Activated naive CD8-positive, alpha-beta T cell treated with anti-CD3 and anti-CD28 coated beads for 36 hours (primary cell): ENCODE results near the gene TSR1. TPM values are rescaled to one million over a fixed set of nuclear protein-coding genes. Genes with fewer than 3 reads are reported as not detected.
A peak's percentile ranks its signal among the peaks of the same experiment; 100 is the strongest.

ENCODE experiments used
- DNase-seq: peaks from one replicate; pipeline ENCODE4 v3.0.0; 2021
- H3K27ac Mint-ChIP-seq: one replicate; pipeline ENCODE4 v1.8.0; 2022; ENCODE audit warnings: mild to moderate bottlenecking, moderate library complexity, mixed read lengths
- H3K27me3 Mint-ChIP-seq: one replicate; pipeline ENCODE4 v1.8.0; 2022; ENCODE audit warnings: mild to moderate bottlenecking, mixed read lengths
- H3K36me3 Mint-ChIP-seq: one replicate; pipeline ENCODE4 v1.8.0; 2021; ENCODE audit warnings: mild to moderate bottlenecking, mixed read lengths
- H3K4me1 Mint-ChIP-seq: one replicate; pipeline ENCODE4 v1.8.0; 2021; ENCODE audit warnings: mixed read lengths
- H3K4me3 Mint-ChIP-seq: one replicate; pipeline ENCODE4 v1.8.0; 2022; ENCODE audit warnings: mild to moderate bottlenecking, moderate library complexity, mixed read lengths
- H3K9me3 Mint-ChIP-seq: one replicate; pipeline ENCODE4 v1.8.0; 2022; ENCODE audit warnings: mixed read lengths
- total RNA-seq, 2 experiments: library from RNA; stranded (reverse); gene quantifications; one replicate each; pipeline ENCODE4 v1.2.3, GENCODE V29; 2021

TSR1 gene
- 100 to 1,000 TPM; 115 to 120 TPM for total RNA-seq

DNA sequence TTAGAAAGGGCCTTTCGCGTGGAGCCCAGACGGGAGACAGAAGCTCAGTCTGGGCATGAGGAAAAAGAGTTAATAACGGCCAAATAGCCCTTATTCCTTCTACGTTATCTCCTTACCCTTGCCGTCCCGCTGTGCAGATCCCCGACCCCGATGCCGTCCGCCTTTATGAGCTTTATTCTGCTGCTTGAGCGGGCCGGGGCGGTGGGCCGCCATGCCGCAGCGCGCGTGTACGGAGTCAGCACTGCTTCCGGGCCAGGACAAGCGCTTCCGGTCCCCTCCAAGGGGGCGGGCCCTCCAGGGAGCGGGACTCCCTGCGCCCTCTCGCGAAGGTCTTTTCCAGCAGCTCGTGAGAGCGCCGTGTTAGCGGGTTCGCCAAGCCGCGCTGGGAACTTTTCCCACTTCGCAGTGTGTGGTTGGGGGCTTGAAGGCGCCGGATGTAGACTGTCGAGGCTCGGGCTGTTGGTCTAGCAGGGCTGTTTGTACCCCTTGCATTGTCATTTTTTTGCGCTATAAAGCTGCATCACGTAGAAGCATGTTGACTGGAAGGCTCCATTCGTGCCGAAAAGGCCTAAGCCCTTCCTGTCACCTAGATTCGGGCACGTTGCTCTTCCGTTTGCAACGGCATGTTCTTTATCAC is at the start of gene TSR1:
TSR1 (minus strand) TSS at position 243 of the 637 bp plus-strand sequence; CDS start at position 213, 30 bp downstream.
- Mint-ChIP-seq H3K27ac (peak within 1 kb of the TSS; percentile 99), H3K36me3 (no peaks in the 10 kb centered on the region), H3K4me3 (no peak within 1 kb of the TSS), H3K4me1 (peaks cover 12% of the 10 kb centered on the region), H3K27me3 (no peaks in the 10 kb centered on the region), H3K9me3 (no peaks in the 10 kb centered on the region)
- DNase-seq: peak; percentile 94

DNA sequence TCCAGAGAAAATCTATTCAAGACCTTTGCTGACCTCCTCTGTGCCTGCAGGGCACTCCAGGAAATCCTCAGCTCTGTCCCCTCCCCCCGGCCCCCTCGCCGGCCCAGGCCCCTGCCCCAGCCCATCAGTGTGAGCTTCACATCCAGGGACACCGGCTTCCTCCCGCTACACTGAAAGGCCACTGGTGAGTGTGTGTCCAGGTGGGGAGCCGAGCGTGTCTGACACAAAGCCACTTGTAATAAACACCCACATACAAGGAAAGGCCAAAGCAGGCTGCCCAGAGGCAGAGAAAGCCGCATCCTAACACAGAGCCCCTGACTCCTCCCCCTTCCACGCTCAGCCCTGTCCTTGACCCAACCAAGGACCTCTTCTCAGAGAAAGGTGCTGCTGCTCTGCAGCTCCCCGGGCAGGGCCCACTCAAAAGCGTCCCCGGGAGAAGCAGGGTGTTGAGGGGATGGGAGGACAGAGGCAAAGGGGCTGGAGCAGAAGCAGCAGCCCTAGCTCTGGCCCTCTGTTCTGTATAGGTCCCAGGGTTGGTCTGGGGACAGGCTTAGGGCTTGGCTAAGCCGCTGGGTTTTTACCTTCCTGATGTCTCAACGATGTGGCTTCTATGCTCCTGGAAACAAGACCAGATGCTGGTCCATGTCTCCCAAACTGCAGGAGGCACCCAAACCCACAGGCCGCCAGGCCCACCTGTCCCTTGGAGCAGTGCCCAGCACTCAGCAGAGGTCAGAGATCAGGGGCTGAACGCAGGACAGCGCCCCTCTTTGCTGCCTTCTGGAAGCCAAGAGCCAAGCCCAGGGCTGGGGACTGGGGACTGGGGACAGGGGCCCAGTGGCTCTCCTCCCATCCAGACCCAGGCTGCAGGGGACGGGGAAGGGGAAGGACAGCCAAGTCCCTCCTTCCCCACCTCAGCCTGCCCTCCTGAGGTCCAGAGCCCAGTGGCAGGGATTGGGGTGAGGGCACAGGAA is 49.3 kb upstream of the TSR1 start:
- Mint-ChIP-seq H3K27me3 (no peaks in the 10 kb centered on the region), H3K4me1 (peaks cover 15% of the 10 kb centered on the region), H3K9me3 (no peaks in the 10 kb centered on the region), H3K27ac (peak overlapping the region; percentile 8), H3K4me3 (no peak overlapping the region), H3K36me3 (no peaks in the 10 kb centered on the region)
- no peak for DNase-seq

DNA sequence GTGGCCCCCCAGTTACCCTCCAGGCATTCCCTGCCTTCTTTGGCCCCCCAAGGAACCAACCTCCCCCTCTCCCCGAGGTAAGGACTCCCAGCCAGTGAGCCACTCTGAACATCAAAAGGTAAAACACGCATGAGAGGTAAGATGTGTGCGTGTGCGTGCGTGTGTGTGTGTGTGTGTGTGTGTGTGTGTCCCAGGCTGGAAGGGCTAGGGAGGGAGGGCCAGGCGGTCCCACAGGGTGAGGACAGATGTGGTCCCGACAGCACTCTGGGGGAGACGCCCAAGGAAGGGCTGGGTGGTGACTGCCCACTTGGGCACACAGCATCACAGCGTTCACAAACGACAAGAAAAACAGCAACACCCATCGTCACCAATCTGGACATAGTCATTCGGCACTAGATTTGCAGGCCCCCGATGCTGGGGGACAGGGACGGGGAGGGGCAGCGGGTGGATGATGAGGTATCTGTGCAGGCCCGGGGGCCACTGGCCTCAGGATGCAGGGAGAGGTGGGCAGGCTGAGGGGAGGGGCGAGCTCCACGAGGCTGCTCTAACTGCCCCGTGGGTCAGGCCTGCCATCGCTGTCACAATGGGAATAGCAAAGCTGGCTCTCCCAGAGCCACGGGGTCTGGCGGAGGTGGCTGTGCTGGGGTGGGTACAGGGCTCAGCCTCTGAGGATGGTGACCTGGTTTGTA is 48.3 kb upstream of the TSR1 start:
- H3K4me3 Mint-ChIP-seq: no peak overlapping the region
- H3K27ac Mint-ChIP-seq: peak overlapping the region; percentile 34
- no peaks in the 10 kb centered on the region for H3K9me3 Mint-ChIP-seq
- H3K4me1 Mint-ChIP-seq: peaks cover 7% of the 10 kb centered on the region
- DNase-seq: no peak
- no peaks in the 10 kb centered on the region for H3K36me3 Mint-ChIP-seq
- H3K27me3 Mint-ChIP-seq: no peaks in the 10 kb centered on the region

DNA sequence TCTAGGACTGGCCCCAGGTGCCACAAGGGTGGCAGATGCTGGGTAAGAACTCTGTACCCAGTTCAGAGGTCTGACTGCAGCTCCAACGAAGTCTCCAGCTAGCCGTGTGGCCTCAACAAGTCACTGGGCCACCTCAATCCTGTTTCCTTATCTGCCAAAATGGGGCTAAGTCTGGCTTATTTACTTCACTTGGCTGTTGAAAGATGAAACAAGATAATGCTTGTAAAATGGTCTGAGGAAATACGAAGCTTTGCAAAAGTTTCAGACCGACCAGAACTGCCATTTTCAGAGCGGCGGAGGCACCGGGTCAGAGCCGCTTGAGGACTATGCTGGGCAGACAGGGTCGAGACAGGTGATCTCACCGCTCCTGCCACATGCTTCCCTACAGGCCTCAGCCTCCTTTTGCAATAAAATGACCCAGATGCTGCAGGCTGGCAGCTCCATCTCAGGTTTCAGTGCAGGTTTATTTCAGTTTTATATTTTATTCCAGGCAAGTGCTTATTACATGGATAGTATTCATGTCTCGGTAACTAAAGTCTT is 47.4 kb upstream of the TSR1 start:
- Mint-ChIP-seq H3K4me1 (peaks cover 4% of the 10 kb centered on the region), H3K27me3 (no peaks in the 10 kb centered on the region), H3K9me3 (no peaks in the 10 kb centered on the region), H3K36me3 (no peaks in the 10 kb centered on the region), H3K27ac (peak overlapping the region; percentile 8), H3K4me3 (no peak overlapping the region)
- no peak for DNase-seq

DNA sequence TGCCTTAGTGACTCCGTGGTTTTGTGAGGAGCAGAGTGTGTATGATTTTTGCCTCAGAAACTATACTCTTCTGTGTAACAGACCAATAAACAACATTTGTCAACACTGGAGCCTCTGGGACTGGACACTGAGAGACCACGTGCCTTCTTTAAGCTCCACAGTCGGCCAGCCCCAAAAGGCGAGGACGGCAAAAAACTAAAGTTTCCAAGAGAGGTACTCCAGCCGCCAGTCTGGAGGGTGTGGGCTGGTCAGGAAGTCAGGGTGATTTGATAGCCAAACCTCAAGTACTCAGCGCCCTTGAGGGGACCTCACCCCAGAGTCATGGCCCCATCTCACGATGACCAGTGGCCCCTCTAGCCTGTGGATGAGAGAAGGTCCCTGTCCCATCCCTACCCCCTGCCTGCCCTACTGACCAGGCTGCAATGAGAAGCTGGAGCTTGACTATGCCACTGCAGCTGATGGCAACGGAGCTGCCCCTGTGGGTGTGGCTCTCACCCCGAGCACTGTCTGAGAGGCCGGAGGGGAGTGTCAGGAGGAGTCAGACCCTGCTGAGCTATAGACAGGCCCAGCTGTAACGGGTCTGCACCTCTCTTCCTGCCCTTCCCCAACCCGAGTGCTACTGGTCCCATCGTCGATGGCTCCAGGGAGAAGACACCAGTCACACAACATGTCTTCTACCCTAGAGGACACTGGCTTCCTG is 44.8 kb upstream of the TSR1 start:
- Mint-ChIP-seq H3K4me1 (peaks cover 4% of the 10 kb centered on the region), H3K4me3 (no peak overlapping the region), H3K9me3 (no peaks in the 10 kb centered on the region), H3K27me3 (no peaks in the 10 kb centered on the region), H3K27ac (no peak overlapping the region), H3K36me3 (peaks cover 5% of the 10 kb centered on the region)
- DNase-seq: no peak

DNA sequence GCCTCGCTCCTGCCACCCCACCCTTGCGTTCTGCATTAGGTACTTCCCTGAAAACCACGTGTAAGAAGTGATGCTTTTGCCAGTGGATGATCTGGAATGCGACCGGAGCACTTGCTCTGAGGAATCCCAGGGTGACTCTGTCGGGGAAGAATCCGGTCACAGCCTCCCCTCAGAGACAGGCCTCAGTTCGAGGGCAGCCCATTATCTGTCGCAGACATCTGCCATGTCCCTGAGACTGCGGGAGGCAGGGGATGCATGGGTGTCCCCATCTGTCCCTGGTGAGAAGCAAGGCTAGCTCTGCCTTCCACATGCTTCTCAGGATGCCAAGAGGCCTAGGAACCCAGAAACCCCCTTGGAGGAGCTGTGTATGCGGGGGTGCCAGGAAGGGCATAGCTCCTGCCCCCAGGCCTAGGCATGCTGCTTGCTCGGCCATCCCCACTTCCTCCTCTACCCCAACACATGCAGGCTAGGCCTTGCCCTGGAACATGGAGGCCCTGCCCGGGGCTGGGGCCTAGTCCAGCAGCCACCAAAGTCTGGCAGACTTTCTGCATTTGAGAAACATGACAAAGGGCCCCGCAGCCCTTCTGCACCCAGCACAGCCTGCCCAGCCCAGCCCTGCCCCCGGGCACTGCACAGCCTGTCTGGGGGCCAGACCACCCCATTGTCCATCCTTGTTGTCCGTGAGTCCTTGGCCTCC is 44.1 kb upstream of the TSR1 start:
- Mint-ChIP-seq H3K9me3 (no peaks in the 10 kb centered on the region), H3K4me3 (no peak overlapping the region), H3K27ac (no peak overlapping the region), H3K4me1 (peaks cover 4% of the 10 kb centered on the region), H3K27me3 (no peaks in the 10 kb centered on the region), H3K36me3 (peaks cover 5% of the 10 kb centered on the region)
- no peak for DNase-seq

DNA sequence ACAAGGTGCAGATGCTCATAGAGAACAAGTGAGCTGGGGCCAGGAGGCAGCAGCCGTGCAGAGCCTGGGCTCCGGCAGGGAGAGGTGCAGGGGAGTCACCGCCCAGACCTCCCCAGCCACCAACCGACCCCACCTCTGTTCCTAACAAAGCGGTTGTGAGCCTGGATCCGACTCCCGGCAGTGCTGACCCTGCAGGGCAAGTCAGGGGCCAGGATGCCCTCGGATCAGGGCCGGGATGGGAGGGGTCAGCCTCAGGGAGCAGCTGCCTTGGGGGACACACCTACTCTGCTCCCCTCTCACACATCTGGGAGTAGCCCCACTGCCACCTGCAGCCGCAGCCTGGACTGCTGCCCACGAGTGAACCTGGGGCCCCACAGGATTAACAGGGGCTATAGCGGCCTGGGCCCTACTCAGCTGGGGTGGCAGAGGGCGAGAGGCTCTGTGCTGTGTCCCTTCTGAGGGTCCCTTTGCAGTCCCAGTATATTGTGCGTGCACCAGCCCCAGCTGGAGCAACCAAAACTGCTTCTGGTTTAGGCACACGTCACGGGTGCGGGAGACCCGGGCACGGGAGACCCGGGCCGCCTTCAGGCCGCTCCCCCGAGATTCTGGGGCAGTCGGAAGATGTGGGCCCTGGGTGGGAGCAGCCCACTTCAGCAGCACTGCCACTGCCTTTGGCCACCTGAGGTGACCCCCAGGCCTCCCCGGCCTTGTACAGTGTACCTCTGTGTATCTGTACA is 43.4 kb upstream of the TSR1 start:
- DNase-seq: no peak
- Mint-ChIP-seq H3K27me3 (no peaks in the 10 kb centered on the region), H3K4me3 (no peak overlapping the region), H3K36me3 (peaks cover 5% of the 10 kb centered on the region), H3K27ac (no peak overlapping the region), H3K9me3 (no peaks in the 10 kb centered on the region), H3K4me1 (peaks cover 4% of the 10 kb centered on the region)

DNA sequence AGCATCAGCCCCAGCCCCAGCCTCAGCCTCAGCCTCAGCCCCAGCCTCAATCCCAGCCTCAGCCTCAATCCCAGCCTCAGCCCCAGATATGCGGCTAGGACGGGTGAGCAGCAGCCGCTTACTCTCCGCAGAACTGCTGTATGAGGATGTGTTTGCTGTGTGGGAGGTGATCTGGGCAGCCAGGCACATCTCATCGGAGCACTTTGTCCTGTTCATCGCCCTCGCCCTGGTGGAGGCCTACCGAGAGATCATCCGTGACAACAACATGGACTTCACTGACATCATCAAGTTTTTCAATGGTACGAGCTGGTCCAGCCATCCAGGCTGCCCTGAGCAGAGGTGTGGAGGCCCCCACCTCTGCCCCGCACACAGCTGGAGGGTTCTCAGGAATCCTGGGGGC is 42.6 kb upstream of the TSR1 start:
- no peaks in the 10 kb centered on the region for H3K27me3 Mint-ChIP-seq
- DNase-seq: no peak
- no peak overlapping the region for H3K4me3 Mint-ChIP-seq
- H3K4me1 Mint-ChIP-seq: peaks cover 4% of the 10 kb centered on the region
- no peak overlapping the region for H3K27ac Mint-ChIP-seq
- H3K36me3 Mint-ChIP-seq: peaks cover 5% of the 10 kb centered on the region
- H3K9me3 Mint-ChIP-seq: no peaks in the 10 kb centered on the region

DNA sequence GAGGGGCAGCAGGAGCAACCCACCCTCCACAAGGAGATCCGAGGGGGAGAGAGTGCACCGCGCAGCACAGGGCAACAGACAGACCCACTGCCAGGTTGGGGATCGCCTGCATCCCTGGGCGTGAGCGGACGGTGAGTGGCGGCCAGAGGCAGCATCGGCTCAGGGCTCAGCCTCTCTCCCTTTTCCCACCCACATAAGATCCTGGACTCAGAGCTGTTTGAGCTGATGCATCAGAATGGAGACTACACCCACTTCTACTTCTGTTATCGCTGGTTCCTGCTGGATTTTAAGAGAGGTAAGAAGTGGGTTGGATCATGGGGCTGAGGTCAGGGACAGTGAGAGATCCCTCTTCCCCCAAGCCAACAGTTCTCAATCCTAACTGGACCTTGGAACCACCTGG is 41.4 kb upstream of the TSR1 start:
- Mint-ChIP-seq H3K4me1 (peaks cover under 1% of the 10 kb centered on the region), H3K27me3 (no peaks in the 10 kb centered on the region)

DNA sequence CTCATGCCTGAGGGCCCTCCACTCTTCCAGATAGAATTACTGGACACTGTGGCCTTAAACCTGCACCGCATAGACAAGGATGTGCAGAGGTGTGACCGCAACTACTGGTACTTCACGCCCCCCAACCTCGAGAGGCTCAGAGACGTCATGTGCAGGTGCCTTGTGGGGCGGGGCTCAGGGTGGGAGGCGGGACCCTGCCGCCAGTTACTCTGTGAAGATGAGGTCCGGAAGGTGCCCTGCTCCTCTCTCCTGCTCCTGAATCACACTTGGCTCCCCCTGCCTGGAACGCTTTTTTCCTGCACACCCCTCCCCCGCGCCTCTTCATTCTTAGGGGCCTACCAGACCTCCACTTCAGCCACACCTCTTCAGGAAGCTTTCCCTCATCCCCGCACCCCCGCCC is 39.9 kb upstream of the TSR1 start:
- Mint-ChIP-seq H3K4me3 (no peak overlapping the region), H3K9me3 (no peaks in the 10 kb centered on the region), H3K27ac (no peak overlapping the region), H3K27me3 (no peaks in the 10 kb centered on the region), H3K4me1 (no peaks in the 10 kb centered on the region), H3K36me3 (peaks cover 5% of the 10 kb centered on the region)
- DNase-seq: no peak

More for the DNA sequence above, 41.4 kb upstream of the TSR1 start:
- H3K36me3 Mint-ChIP-seq: peaks cover 5% of the 10 kb centered on the region
- DNase-seq: no peak
- peak overlapping the region; percentile 34 for H3K27ac Mint-ChIP-seq
- H3K9me3 Mint-ChIP-seq: no peaks in the 10 kb centered on the region
- H3K4me3 Mint-ChIP-seq: no peak overlapping the region

DNA sequence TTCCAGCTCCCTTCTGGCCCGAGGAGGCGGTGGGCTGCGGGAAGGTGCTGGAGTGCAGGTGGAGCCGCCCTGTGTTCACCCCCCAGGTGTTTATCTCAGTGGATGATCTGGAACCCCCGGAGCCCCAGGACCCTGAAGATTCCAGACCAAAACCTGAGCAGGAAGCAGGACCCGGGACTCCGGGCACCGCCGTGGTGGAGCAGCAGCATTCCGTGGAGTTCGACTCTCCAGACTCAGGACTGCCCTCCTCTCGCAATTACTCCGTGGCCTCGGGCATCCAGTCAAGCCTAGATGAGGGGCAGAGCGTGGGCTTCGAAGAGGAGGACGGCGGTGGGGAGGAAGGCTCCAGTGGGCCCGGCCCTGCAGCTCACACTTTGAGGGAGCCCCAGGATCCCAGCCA is 39.1 kb upstream of the TSR1 start:
- no peaks in the 10 kb centered on the region for H3K9me3 Mint-ChIP-seq

DNA sequence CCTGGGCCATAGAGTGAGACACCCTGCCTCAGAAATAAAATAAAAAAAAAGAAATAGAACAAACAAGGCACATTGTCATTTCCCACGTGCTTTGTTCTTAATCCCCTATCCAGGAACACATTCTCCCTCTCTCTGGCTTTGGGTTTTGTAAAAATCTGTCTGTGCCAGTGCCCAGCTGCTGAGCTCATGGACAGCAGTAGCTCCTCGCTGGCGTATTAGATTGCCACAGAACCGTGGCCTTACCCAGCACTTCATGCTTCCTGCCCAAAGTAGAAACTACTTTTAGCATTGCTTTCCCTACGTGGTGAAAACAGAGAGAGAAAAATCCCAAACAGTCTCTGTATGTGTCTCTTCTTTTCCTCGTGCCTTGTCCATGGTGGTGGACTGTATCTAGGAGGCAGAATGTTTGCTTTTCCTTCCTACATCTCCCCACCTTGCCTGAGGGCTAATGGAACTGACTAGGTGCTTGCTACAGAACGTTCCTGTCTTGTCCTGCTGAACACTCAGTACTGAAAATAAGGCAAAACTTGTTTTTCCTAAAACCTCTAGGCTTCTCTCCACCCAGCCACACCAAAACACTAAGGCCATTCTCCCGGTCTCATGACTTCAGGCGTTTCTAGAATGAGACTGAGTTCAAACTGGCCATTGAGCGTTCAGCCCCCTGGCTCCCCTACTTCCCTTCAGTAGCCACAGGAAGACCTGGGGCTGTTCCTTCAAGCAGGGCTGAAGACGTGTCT is 38.5 kb upstream of the TSR1 start:
- H3K4me3 Mint-ChIP-seq: no peak overlapping the region
- DNase-seq: no peak
- peaks cover 5% of the 10 kb centered on the region for H3K36me3 Mint-ChIP-seq
- H3K4me1 Mint-ChIP-seq: no peaks in the 10 kb centered on the region
- no peaks in the 10 kb centered on the region for H3K27me3 Mint-ChIP-seq
- H3K9me3 Mint-ChIP-seq: no peaks in the 10 kb centered on the region
- H3K27ac Mint-ChIP-seq: no peak overlapping the region

More for the DNA sequence above, 39.1 kb upstream of the TSR1 start:
- H3K27ac Mint-ChIP-seq: no peak overlapping the region
- no peak for DNase-seq
- no peak overlapping the region for H3K4me3 Mint-ChIP-seq
- no peaks in the 10 kb centered on the region for H3K27me3 Mint-ChIP-seq
- H3K4me1 Mint-ChIP-seq: no peaks in the 10 kb centered on the region
- H3K36me3 Mint-ChIP-seq: peaks cover 5% of the 10 kb centered on the region

DNA sequence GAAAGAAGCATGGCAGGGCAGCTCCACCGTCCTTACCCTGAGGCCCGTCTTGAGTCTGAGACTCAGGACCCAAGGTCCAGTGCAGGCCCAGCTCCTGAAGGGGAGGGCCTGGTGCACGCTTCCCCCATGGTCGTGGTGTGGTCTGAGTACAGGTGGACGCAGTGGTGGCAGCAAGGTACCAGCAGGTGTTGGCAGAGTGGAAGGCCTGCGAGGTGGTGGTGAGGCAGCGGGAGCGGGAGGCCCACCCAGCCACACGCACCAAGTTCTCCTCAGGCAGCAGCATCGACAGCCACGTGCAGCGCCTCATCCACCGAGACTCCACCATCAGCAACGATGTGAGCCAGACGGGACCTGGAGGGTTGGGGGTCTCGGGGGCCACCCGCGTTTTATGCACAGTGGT is 36.9 kb upstream of the TSR1 start:
- no peak overlapping the region for H3K27ac Mint-ChIP-seq
- DNase-seq: no peak
- H3K4me1 Mint-ChIP-seq: no peaks in the 10 kb centered on the region
- no peaks in the 10 kb centered on the region for H3K9me3 Mint-ChIP-seq
- peaks cover 5% of the 10 kb centered on the region for H3K36me3 Mint-ChIP-seq
- no peaks in the 10 kb centered on the region for H3K27me3 Mint-ChIP-seq
- H3K4me3 Mint-ChIP-seq: no peak overlapping the region
